ENCODE data around the gene SPSB4.
"Not testable (repeated sequence)": the region's sequence is repeated elsewhere in the genome, so short reads cannot be mapped to it uniquely, and the experiment has no call there.

The SPSB4 gene

GRCh38 chr3:141106842-141107241 lies 55.7 kb downstream of the SPSB4 start:
- no peak overlapping the region for H3K4me3 ChIP-seq (ENCODE audit: low read depth, low read length)
- TF ChIP-seq, protein P1, sequence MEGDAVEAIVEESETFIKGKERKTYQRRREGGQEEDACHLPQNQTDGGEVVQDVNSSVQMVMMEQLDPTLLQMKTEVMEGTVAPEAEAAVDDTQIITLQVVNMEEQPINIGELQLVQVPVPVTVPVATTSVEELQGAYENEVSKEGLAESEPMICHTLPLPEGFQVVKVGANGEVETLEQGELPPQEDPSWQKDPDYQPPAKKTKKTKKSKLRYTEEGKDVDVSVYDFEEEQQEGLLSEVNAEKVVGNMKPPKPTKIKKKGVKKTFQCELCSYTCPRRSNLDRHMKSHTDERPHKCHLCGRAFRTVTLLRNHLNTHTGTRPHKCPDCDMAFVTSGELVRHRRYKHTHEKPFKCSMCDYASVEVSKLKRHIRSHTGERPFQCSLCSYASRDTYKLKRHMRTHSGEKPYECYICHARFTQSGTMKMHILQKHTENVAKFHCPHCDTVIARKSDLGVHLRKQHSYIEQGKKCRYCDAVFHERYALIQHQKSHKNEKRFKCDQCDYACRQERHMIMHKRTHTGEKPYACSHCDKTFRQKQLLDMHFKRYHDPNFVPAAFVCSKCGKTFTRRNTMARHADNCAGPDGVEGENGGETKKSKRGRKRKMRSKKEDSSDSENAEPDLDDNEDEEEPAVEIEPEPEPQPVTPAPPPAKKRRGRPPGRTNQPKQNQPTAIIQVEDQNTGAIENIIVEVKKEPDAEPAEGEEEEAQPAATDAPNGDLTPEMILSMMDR (IDR thresholded peaks at IDR 0.05; ENCODE audit: control insufficient read depth, extremely low read depth, insufficient read depth), result no peak
- DNase-seq (ENCODE audit: low read depth), result no peak

GRCh38 chr3:141108039-141108438 lies 56.9 kb downstream of the SPSB4 start:
- no peak for DNase-seq (ENCODE audit: low read depth)
- TF ChIP-seq, protein P1 (IDR thresholded peaks at IDR 0.05; ENCODE audit: control insufficient read depth, extremely low read depth, insufficient read depth), result no peak
- H3K4me3 ChIP-seq (ENCODE audit: low read depth, low read length), result no peak overlapping the region

- no peak overlapping the region for H3K4me3 ChIP-seq (ENCODE audit: low read depth, low read length)
- TF ChIP-seq, protein P1 (IDR thresholded peaks at IDR 0.05; ENCODE audit: control insufficient read depth, extremely low read depth, insufficient read depth), result no peak
- DNase-seq (ENCODE audit: low read depth), result no peak
Measured at GRCh38 chr3:141109751-141110150, 58.6 kb downstream of the SPSB4 start.

- H3K4me3 ChIP-seq (ENCODE audit: low read depth, low read length), result no peak overlapping the region
- DNase-seq (ENCODE audit: low read depth), result no peak
- TF ChIP-seq, protein P1 (IDR thresholded peaks at IDR 0.05; ENCODE audit: control insufficient read depth, extremely low read depth, insufficient read depth), result no peak
Measured at GRCh38 chr3:141110322-141110721, 59.2 kb downstream of the SPSB4 start.

- no peak overlapping the region for H3K4me3 ChIP-seq (ENCODE audit: low read depth, low read length)
- no peak for DNase-seq (ENCODE audit: low read depth)
- TF ChIP-seq, protein P1 (IDR thresholded peaks at IDR 0.05; ENCODE audit: control insufficient read depth, extremely low read depth, insufficient read depth), result no peak
Measured at GRCh38 chr3:141111364-141112155, 60.4 kb downstream of the SPSB4 start.

DNA sequence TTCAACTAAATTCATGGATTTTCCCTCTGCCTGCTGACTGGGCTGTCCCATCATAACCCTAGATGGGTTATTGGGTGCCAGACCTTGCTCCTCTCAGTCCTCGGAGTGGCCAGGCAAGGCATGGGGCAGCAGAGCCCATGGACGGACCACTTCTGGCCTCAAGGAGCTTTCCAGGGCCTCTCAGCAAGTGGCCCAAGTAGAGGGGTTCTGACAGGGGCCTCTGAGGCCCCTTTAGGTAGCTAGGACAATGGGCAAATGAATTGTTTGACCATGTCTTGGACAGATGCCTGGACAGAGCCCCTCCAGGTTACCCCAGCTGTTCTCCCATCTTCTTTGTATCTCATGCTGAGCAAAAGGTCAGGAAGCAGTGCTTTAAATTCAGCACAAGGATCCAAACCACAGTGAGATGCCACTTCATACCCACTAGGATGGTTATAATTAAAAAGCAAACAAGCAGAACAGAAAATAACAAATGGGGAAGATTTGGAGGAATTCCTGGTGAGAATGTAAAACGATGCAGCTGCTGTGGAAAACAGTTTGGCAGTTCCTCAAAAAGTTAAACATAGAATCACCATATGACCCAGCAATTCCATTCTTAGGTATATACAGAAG lies 61.6 kb downstream of the SPSB4 start:
- TF ChIP-seq, protein P1 (IDR thresholded peaks at IDR 0.05; ENCODE audit: control insufficient read depth, extremely low read depth, insufficient read depth), result no peak
- no peak overlapping the region for H3K4me3 ChIP-seq (ENCODE audit: low read depth, low read length)
- DNase-seq (ENCODE audit: low read depth), result no peak

DNA sequence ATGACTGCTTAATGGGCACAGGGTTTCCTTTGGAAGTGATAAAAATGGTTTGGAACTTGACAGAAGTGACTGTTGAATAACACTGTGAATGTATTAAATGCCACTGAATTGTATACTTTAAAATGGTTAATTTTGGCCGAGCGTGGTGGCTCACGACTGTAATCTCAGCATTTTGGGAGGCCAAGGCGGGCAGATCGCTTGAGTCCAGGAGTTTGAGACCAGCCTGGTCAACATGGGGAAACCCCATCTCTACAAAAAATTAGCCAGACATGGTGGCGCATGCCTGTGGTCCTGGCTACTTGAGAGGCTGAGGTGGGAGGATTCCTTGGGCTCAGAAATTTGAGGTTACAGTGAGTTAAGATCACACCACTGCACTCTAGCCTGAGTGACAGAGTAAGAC lies 62.5 kb downstream of the SPSB4 start:
- not testable (repeated sequence) for DNase-seq (ENCODE audit: low read depth); H3K4me3 ChIP-seq (ENCODE audit: low read depth, low read length)

All from LNCaP clone FGC (cell line).